K562 (cell line): ENCODE data around the gene HMGB2. TPM values are rescaled to one million over a fixed set of nuclear protein-coding genes. Genes with fewer than 3 reads are reported as not detected.

Experiments
- ATAC-seq: fragments of 200-7000 bp; cut with Tn5 transposase; 3 replicates; pipeline ENCODE4 v1.9.1; 2020; ENCODE audit warnings: moderate library complexity
- BruUV-seq: library from RNA; stranded (reverse); fragments of 400-500 nt; replicated peaks from 2 replicates; lab custom pipeline; 2021; lab: Mats Ljungman, UMichigan
- CTCF ChIA-PET: fragments of 300-600 bp; formaldehyde crosslinking; extraction: SDS; loops from one replicate; lab custom pipeline; 2021; ENCODE audit warnings: low intra/inter-chr PET ratio; lab: Yijun Ruan, JAX
- POLR2A ChIA-PET: fragments of 300-600, 350-650 bp; sonication (Branson Sonifier 250); formaldehyde crosslinking; extraction: SDS; loops from one replicate; lab custom pipeline; 2021; ENCODE audit warnings: antibody characterized with exemption, inconsistent platforms; lab: Yijun Ruan, JAX
- DNase-seq, 4 experiments: peaks; one replicate each; pipeline versions ENCODE4 v3.0.0 to v3.0.0-alpha.2; 2011 to 2018; ENCODE audit warnings: low spot score in 3 of 4, mixed read lengths in 3 of 4; ENCODE audit errors: extremely low read depth in 1 of 4
- FAIRE-seq: peaks from 2 replicates; lab custom pipeline; 2011; peaks lifted over from hg19 to GRCh38; lab: Jason Lieb, UNC
- H2AFZ ChIP-seq: 2 replicates; pipeline ENCODE4 v1.6.0; 2011; ENCODE audit warnings: low read depth, low read length, control low read depth, inconsistent platforms
- H3K27ac ChIP-seq: fragments of 200-600 bp; 3 replicates; pipeline ENCODE4 v1.8.0; 2011; ENCODE audit warnings: low read depth, mild to moderate bottlenecking, control low read depth, inconsistent platforms, low read length, moderate library complexity, mixed read lengths; ENCODE audit errors: extremely low read depth
- H3K27me3 ChIP-seq, 2 experiments: fragments of 300-600 bp in 1 of 2; 2 replicates in 1 of 2; 3 replicates in 1 of 2; pipeline versions ENCODE4 v1.6.0 to v1.8.0; 2011; ENCODE audit warnings: inconsistent platforms in 2 of 2, low read length in 2 of 2, mild to moderate bottlenecking in 1 of 2, mixed read lengths in 1 of 2, moderate library complexity in 1 of 2; ENCODE audit not compliant: control insufficient read depth in 2 of 2, insufficient read depth in 2 of 2
- H3K36me3 ChIP-seq: fragments of 300-600 bp; 3 replicates; pipeline ENCODE4 v1.8.0; 2011; ENCODE audit warnings: mild to moderate bottlenecking, low read length, inconsistent platforms; ENCODE audit not compliant: control insufficient read depth, insufficient read depth
- H3K4me1 ChIP-seq, 2 experiments: fragments of 200-600 bp in 1 of 2; replicated peaks in 1 of 2; 2 replicates in 1 of 2; 3 replicates in 1 of 2; pipeline versions ENCODE4 v1.5.1 to v1.8.0; 2011; ENCODE audit warnings: inconsistent platforms in 2 of 2, low read length in 2 of 2, mild to moderate bottlenecking in 1 of 2, mixed read lengths in 1 of 2, moderate library complexity in 1 of 2; ENCODE audit not compliant: control insufficient read depth in 2 of 2, insufficient read depth in 2 of 2
- H3K4me2 ChIP-seq: 2 replicates; pipeline ENCODE4 v1.6.1; 2011; ENCODE audit warnings: low read length, control low read depth, inconsistent platforms, mixed read lengths; ENCODE audit not compliant: insufficient read depth
- H3K4me3 ChIP-seq: fragments of 200-600 bp; sonication (generic), shearing (Covaris generic); 2 replicates; pipeline ENCODE4 v1.5.1; 2016; ENCODE audit warnings: control low read depth, inconsistent platforms
- H3K79me2 ChIP-seq: fragments of 200-600 bp; 3 replicates; pipeline ENCODE4 v1.8.0; 2011; ENCODE audit warnings: low read length, inconsistent platforms; ENCODE audit not compliant: control insufficient read depth, insufficient read depth
- H3K9ac ChIP-seq, 2 experiments: 2 replicates each; pipeline versions ENCODE4 v1.6.0 to v1.6.1; 2011; ENCODE audit warnings: low read depth in 2 of 2, low read length in 2 of 2, control low read depth in 1 of 2, inconsistent platforms in 1 of 2, mild to moderate bottlenecking in 1 of 2, mixed read lengths in 1 of 2; ENCODE audit not compliant: insufficient read depth in 1 of 2
- H3K9me1 ChIP-seq: one replicate; pipeline ENCODE4 v1.6.0; 2011; ENCODE audit warnings: inconsistent platforms, mild to moderate bottlenecking, low read length, moderate library complexity; ENCODE audit not compliant: control insufficient read depth, insufficient read depth
- H3K9me3 ChIP-seq: replicated peaks from 2 replicates; pipeline ENCODE4 v1.5.1; 2011; ENCODE audit warnings: low read depth, low read length, inconsistent platforms; ENCODE audit not compliant: control insufficient read depth, insufficient read depth
- H4K20me1 ChIP-seq: replicated peaks from 2 replicates; pipeline ENCODE4 v1.6.1; 2011; ENCODE audit warnings: low read length, inconsistent platforms, mixed read lengths; ENCODE audit not compliant: control insufficient read depth, insufficient read depth
- ATF3 ChIP-seq, 2 experiments: fragments of 450-650 bp in 1 of 2; sonication (generic) in 1 of 2; formaldehyde crosslinking in 1 of 2; IDR thresholded peaks in 1 of 2; conservative IDR thresholded peaks in 1 of 2; 2 replicates each; pipeline versions ENCODE4 v1.6.1 to v1.8.1; 2016 to 2023; ENCODE audit warnings: mild to moderate bottlenecking in 2 of 2, moderate library complexity in 2 of 2, inconsistent platforms in 1 of 2, missing genetic modification reagents in 1 of 2
- CBX1 ChIP-seq: sonication (generic); IDR thresholded peaks from 2 replicates; pipeline ENCODE4 v1.6.1; 2016; ENCODE audit warnings: antibody characterized with exemption, low read depth, mild to moderate bottlenecking
- CBX3 ChIP-seq, 2 experiments: IDR thresholded peaks; 1 replicate in 1 of 2; 2 replicates in 1 of 2; pipeline ENCODE4 v1.6.1; 2012; ENCODE audit warnings: inconsistent platforms in 2 of 2, low read length in 2 of 2, borderline replicate concordance in 1 of 2, control low read depth in 1 of 2
- CBX5 ChIP-seq: IDR thresholded peaks from 2 replicates; pipeline ENCODE4 v1.6.1; 2014; ENCODE audit warnings: low read depth, borderline replicate concordance
- CHD2 ChIP-seq: IDR thresholded peaks from 2 replicates; pipeline ENCODE4 v1.6.1; 2011; ENCODE audit warnings: low read depth, low read length
- CSDE1 ChIP-seq, 2 experiments: fragments of 450-650 bp; IDR thresholded peaks; 2 replicates each; pipeline ENCODE4 v1.6.1; 2016; ENCODE audit warnings: mild to moderate bottlenecking in 1 of 2
- FOS ChIP-seq: IDR thresholded peaks from 3 replicates; pipeline ENCODE4 v1.6.1; 2011; ENCODE audit not compliant: insufficient read length; ENCODE audit errors: extremely low read depth
- IFI16 ChIP-seq: fragments of 250-450 bp; sonication (Bioruptor Pico); IDR thresholded peaks from 2 replicates; pipeline ENCODE4 v2.1.2; 2022; ENCODE audit warnings: mild to moderate bottlenecking, inconsistent platforms
- MAFG ChIP-seq: fragments of 450-650 bp; conservative IDR thresholded peaks from 2 replicates; pipeline ENCODE4 v1.6.1; 2016; ENCODE audit warnings: missing genetic modification characterization, missing compliant biosample characterization
- MAFK ChIP-seq: IDR thresholded peaks from 2 replicates; pipeline ENCODE4 v1.6.1; 2011; ENCODE audit warnings: low read length, improper control_type of control experiment
- MLX ChIP-seq, 2 experiments: fragments of 450-650 bp in 1 of 2; sonication (generic) in 1 of 2; formaldehyde crosslinking; conservative IDR thresholded peaks; 2 replicates each; pipeline versions ENCODE4 v1.4.0 to v1.8.1; 2020 to 2022; ENCODE audit warnings: mild to moderate bottlenecking in 1 of 2, missing genetic modification reagents in 1 of 2
- NR0B1 ChIP-seq: fragments of 450-650 bp; IDR thresholded peaks from one replicate; pipeline ENCODE4 v1.6.1; 2018; ENCODE audit warnings: mild to moderate bottlenecking, moderate library complexity; ENCODE audit not compliant: partially characterized antibody
- RBM39 ChIP-seq: fragments of 200-400 bp; formaldehyde crosslinking; optimal IDR thresholded peaks from 2 replicates; pipeline ENCODE3; 2018; ENCODE audit warnings: low read depth, low read length
- TRIM28 ChIP-seq: fragments of 450-650 bp; IDR thresholded peaks from 2 replicates; pipeline ENCODE4 v1.6.1; 2017
- ZBTB1 ChIP-seq: sonication (generic); formaldehyde crosslinking; IDR thresholded peaks from 2 replicates; pipeline ENCODE4 v1.8.1; 2023; ENCODE audit warnings: missing genetic modification reagents, low read depth, mild to moderate bottlenecking, borderline replicate concordance
- ZBTB8A ChIP-seq: fragments of 450-650 bp; IDR thresholded peaks from 2 replicates; pipeline ENCODE4 v1.6.1; 2018; ENCODE audit warnings: mild to moderate bottlenecking, moderate library complexity; ENCODE audit not compliant: partially characterized antibody
- ZHX1 ChIP-seq: fragments of 150-350 bp; conservative IDR thresholded peaks from 2 replicates; pipeline ENCODE4 v1.6.1; 2014; ENCODE audit warnings: low read length
- ZKSCAN8 ChIP-seq: fragments of 200-800 bp; sonication (Bioruptor generic); IDR thresholded peaks from 2 replicates; pipeline ENCODE4 v1.6.1; 2016; ENCODE audit warnings: missing genetic modification characterization, missing compliant biosample characterization
- WGBS: fragments of 100-300 bp; shearing (Covaris generic); methylation state at CpG from one replicate; pipeline ENCODE4 v1.1.6; 2016; ENCODE audit warnings: low coverage, mixed read lengths; ENCODE audit not compliant: insufficient coverage; ENCODE audit errors: missing lambda C conversion rate; 5-methylcytosine and 5-hydroxymethylcytosine counted together
- in situ Hi-C: fragments of 300-500 bp; cut with MboI; formaldehyde crosslinking; loops from 4 replicates; pipeline ENCODE4 v1.15.0; 2018; ENCODE audit warnings: inconsistent platforms, mixed read lengths
- intact Hi-C: fragments of 100-400 bp; cut with micrococcal nuclease; formaldehyde crosslinking; loops from 2 replicates; pipeline ENCODE4 v1.14.2; 2022
- polyA plus RNA-seq, 8 experiments: library from polyadenylated mRNA; depleted of rRNA in 4 of 8; stranded (reverse) in 5 of 8; unstranded in 3 of 8; fragments of >200 nt; fragmentation: Nextera tagmentation in 2 of 8; fragmentation: Illumina TruSeq in 1 of 8; extraction: Ambion mirVana in 2 of 8; extraction: Trizol in 1 of 8; gene quantifications; 2 replicates each; pipeline versions ENCODE4 v1.2.1 to v1.2.3, GENCODE V29; 2011 to 2014; ENCODE audit warnings: inconsistent platforms in 1 of 8, missing spikeins in 1 of 8
- total RNA-seq, 7 experiments: library from RNA; depleted of rRNA in 6 of 7; stranded (reverse); fragments of >200 nt in 6 of 7; fragmentation: Illumina TruSeq in 2 of 7; extraction: Trizol in 2 of 7; gene quantifications; 2 replicates each; pipeline versions ENCODE4 v1.2.1 to v1.2.3, GENCODE V29; 2011 to 2021; ENCODE audit warnings: low replicate concordance in 1 of 7

HMGB2 gene
- total and polyA plus RNA-seq, 9 of the 15 experiments (the other 6 are each of a cell fraction or from before 2014, with no cell fraction given) = 309 to 822 (median 626) TPM

GRCh38 chr4:173287486-173287885 lies 46.7 kb downstream of the HMGB2 start:
- H3K9me1 ChIP-seq = no peaks in the 10 kb centered on the region
- no TSS peak for BruUV-seq
- H3K36me3 ChIP-seq = peaks cover 8% of the 10 kb centered on the region; the same call in 2 of the 3 replicates
- no peak overlapping the region for H3K27ac ChIP-seq
- no peak overlapping the region for H3K4me2 ChIP-seq
- no peak for DNase-seq
- ChIA-PET POLR2A (no interaction called here), CTCF (no interaction called here)
- WGBS = 95% methylated on average over 2 of the region's 2 CpGs
- no peak overlapping the region for H3K4me3 ChIP-seq
- in situ Hi-C loops = no loop called here
- no peak for ATAC-seq
- FAIRE-seq = no peak
- H3K79me2 ChIP-seq = peaks cover 29% of the 10 kb centered on the region
- H3K9me3 ChIP-seq = peaks cover 34% of the 10 kb centered on the region
- no peak overlapping the region for H2AFZ ChIP-seq
- H3K9ac ChIP-seq = no peak overlapping the region
- peaks cover 0 to 17% of the 10 kb centered on the region in 2 experiments; a peak in 3 of 5 replicates for H3K4me1 ChIP-seq
- intact Hi-C loops = no loop called here
- H3K27me3 ChIP-seq = no peaks in the 10 kb centered on the region
- 0 out of 2 replicates have a peak, but pooled peaks cover 3% of the 10 kb centered on the region for H4K20me1 ChIP-seq
- TF ChIP-seq ATF3 (IDR thresholded peaks at IDR 0.05) (no peak), ATF3 (CRISPR knock-in tag; conservative IDR thresholded peaks at IDR 0.05) (no peak), ZBTB1 (CRISPR knock-in tag) (no peak), MLX (CRISPR knock-in tag; conservative IDR thresholded peaks at IDR 0.05) (no peak), NR0B1 (no peak), FOS (no peak), ZHX1 (no peak), CBX1 (peak; percentile 27; the same call in 1 of the 2 replicates), CBX3 (IDR thresholded peaks at IDR 0.05; ENCODE audit: borderline replicate concordance in 1 of 2, low read length in 2 of 2) (peak; percentile 84 to 90; a peak in 2 of 3 replicates), ZKSCAN8 (CRISPR knock-in tag) (no peak), IFI16 (no peak), CSDE1 (IDR thresholded peaks at IDR 0.05) (no peak), CHD2 (no peak), RBM39 (no peak), CBX5 (peak; percentile 84), TRIM28 (0 out of 2 replicates have a peak, but pooled peaks have one; percentile 76), ZBTB8A (no peak), MAFK (no peak), MAFG (tag) (no peak)
